Endothelial cell of umbilical vein (primary cell): ENCODE results near the gene TMEM132E. TPM values are rescaled to one million over a fixed set of nuclear protein-coding genes. Genes with fewer than 3 reads are reported as not detected.

Experiments
- BruUV-seq: library from RNA; stranded (reverse); fragments of 400-500 nt; replicated peaks from 2 replicates; lab custom pipeline; 2021; lab: Mats Ljungman, UMichigan
- CTCF ChIA-PET: fragments of 300-600, 350-600 bp; sonication (Branson Sonifier 250); formaldehyde crosslinking; loops from one replicate; lab custom pipeline; 2021; ENCODE audit warnings: antibody characterized with exemption, inconsistent platforms; lab: Charles Lee
- POLR2A ChIA-PET: fragments of 300-600, 350-600 bp; sonication (Branson Sonifier 250); formaldehyde crosslinking; loops from one replicate; lab custom pipeline; 2021; ENCODE audit warnings: antibody characterized with exemption, inconsistent platforms; lab: Charles Lee
- DNase-seq: peaks from one replicate; pipeline ENCODE4 v3.0.0-alpha.2; 2011; ENCODE audit warnings: low read depth, low spot score
- FAIRE-seq: peaks from 2 replicates; lab custom pipeline; 2011; peaks lifted over from hg19 to GRCh38; lab: Jason Lieb, UNC
- H2AFZ ChIP-seq: 2 replicates; pipeline ENCODE4 v1.6.0; 2012; ENCODE audit warnings: low read depth, low read length, control low read depth, inconsistent platforms
- H3K27ac ChIP-seq: 2 replicates; pipeline ENCODE4 v1.5.1; 2011; ENCODE audit warnings: low read depth, mild to moderate bottlenecking, control low read depth, low read length, moderate library complexity; ENCODE audit not compliant: insufficient read depth
- H3K27me3 ChIP-seq, 2 experiments: 2 replicates each; pipeline versions ENCODE4 v1.6.0 to v1.6.1; 2011; ENCODE audit warnings: low read length in 2 of 2, mixed read lengths in 1 of 2; ENCODE audit not compliant: control insufficient read depth in 2 of 2, insufficient read depth in 2 of 2
- H3K36me3 ChIP-seq, 2 experiments: 2 replicates in 1 of 2; 3 replicates in 1 of 2; pipeline ENCODE4 v1.5.1; 2011; ENCODE audit warnings: low read length in 2 of 2, mild to moderate bottlenecking in 1 of 2, moderate library complexity in 1 of 2; ENCODE audit not compliant: control insufficient read depth in 2 of 2, insufficient read depth in 2 of 2; ENCODE audit errors: extremely low read depth in 1 of 2
- H3K4me1 ChIP-seq: 3 replicates; pipeline ENCODE4 v1.5.1; 2011; ENCODE audit warnings: mild to moderate bottlenecking, low read length; ENCODE audit not compliant: control insufficient read depth, insufficient read depth; ENCODE audit errors: extremely low read depth
- H3K4me2 ChIP-seq: 2 replicates; pipeline ENCODE4 v1.6.1; 2011; ENCODE audit warnings: low read length, control low read depth, mixed read lengths; ENCODE audit not compliant: insufficient read depth
- H3K4me3 ChIP-seq, 3 experiments: fragments of 200-600 bp in 1 of 3; sonication (generic), shearing (Covaris generic) in 1 of 3; replicated peaks in 1 of 3; 2 replicates each; pipeline ENCODE4 v1.5.1; 2011 to 2016; ENCODE audit warnings: control low read depth in 3 of 3, low read length in 3 of 3, mild to moderate bottlenecking in 2 of 3, inconsistent platforms in 1 of 3, low read depth in 1 of 3, moderate library complexity in 1 of 3; ENCODE audit not compliant: insufficient read depth in 1 of 3
- H3K79me2 ChIP-seq: 2 replicates; pipeline ENCODE4 v1.6.0; 2012; ENCODE audit warnings: low read length, inconsistent platforms; ENCODE audit not compliant: control insufficient read depth, insufficient read depth
- H3K9ac ChIP-seq: replicated peaks from 2 replicates; pipeline ENCODE3; 2011; ENCODE audit warnings: low read length, control low read depth; ENCODE audit not compliant: insufficient read depth; ENCODE audit errors: extremely low read depth
- H3K9me1 ChIP-seq: replicated peaks from 3 replicates; pipeline ENCODE4 v1.6.0; 2011; ENCODE audit warnings: mild to moderate bottlenecking, low read length; ENCODE audit not compliant: control insufficient read depth, insufficient read depth; ENCODE audit errors: extremely low read depth
- H3K9me3 ChIP-seq: replicated peaks from 2 replicates; pipeline ENCODE4 v1.5.1; 2012; ENCODE audit warnings: low read length, inconsistent platforms; ENCODE audit not compliant: control insufficient read depth, insufficient read depth
- H4K20me1 ChIP-seq: replicated peaks from 2 replicates; pipeline ENCODE3; 2011; ENCODE audit warnings: mild to moderate bottlenecking, low read length; ENCODE audit not compliant: control insufficient read depth, insufficient read depth; ENCODE audit errors: extremely low read depth
- EZH2 ChIP-seq: IDR thresholded peaks from 2 replicates; pipeline ENCODE4 v1.6.1; 2012; ENCODE audit warnings: borderline replicate concordance, low read depth, mild to moderate bottlenecking, moderate library complexity, low read length, inconsistent platforms; ENCODE audit not compliant: severe bottlenecking
- FOS ChIP-seq: IDR thresholded peaks from 2 replicates; pipeline ENCODE4 v1.6.1; 2011; ENCODE audit warnings: mild to moderate bottlenecking, low read length, moderate library complexity, borderline replicate concordance; ENCODE audit not compliant: insufficient read depth
- GATA2 ChIP-seq: IDR thresholded peaks from 2 replicates; pipeline ENCODE4 v1.7.0; 2011; ENCODE audit warnings: low read depth, mild to moderate bottlenecking, moderate library complexity, mixed read lengths, low read length; ENCODE audit not compliant: insufficient read length, insufficient read depth
- JUN ChIP-seq: IDR thresholded peaks from 2 replicates; pipeline ENCODE4 v1.6.1; 2011; ENCODE audit warnings: borderline replicate concordance, low read depth; ENCODE audit not compliant: insufficient read length, insufficient read depth
- MAX ChIP-seq: IDR thresholded peaks from 2 replicates; pipeline ENCODE4 v1.6.1; 2011; ENCODE audit not compliant: insufficient read depth, insufficient read length
- MYC ChIP-seq: IDR thresholded peaks from one replicate; pipeline ENCODE4 v1.6.1; 2011; ENCODE audit warnings: mild to moderate bottlenecking, low read depth, low read length
- POLR2A ChIP-seq: IDR thresholded peaks from 2 replicates; pipeline ENCODE4 v1.6.1; 2012; ENCODE audit warnings: low read depth, mild to moderate bottlenecking, control low read depth, low read length
- POLR2AphosphoS5 ChIP-seq: IDR thresholded peaks from 2 replicates; pipeline ENCODE4 v1.6.1; 2012; ENCODE audit warnings: low read depth, mild to moderate bottlenecking, control low read depth, low read length, moderate library complexity; ENCODE audit not compliant: insufficient read depth
- dilution Hi-C: fragments of 300-500 bp; cut with MboI; formaldehyde crosslinking; loops from one replicate; pipeline ENCODE4 v1.15.0; 2019; ENCODE audit warnings: low sequenced_read_pairs; ENCODE audit not compliant: extremely low pct_ligation_motif_present
- intact Hi-C: fragments of 100-400 bp; cut with micrococcal nuclease; formaldehyde crosslinking; loops from one replicate; pipeline ENCODE4 v1.10.0; 2022
- polyA plus RNA-seq, 4 experiments: library from polyadenylated mRNA; depleted of rRNA in 3 of 4; stranded (reverse) in 3 of 4; unstranded in 1 of 4; fragments of >200 nt; gene quantifications; 2 replicates each; pipeline versions ENCODE4 v1.2.1 to v1.2.3, GENCODE V29; 2011 to 2012; ENCODE audit warnings: missing spikeins in 1 of 4
- total RNA-seq: library from RNA; stranded (reverse); gene quantifications from 2 replicates; pipeline ENCODE4 v1.2.3, GENCODE V29; 2021
- TF ChIP-seq, protein P1 (sequence below), 2 donors: IDR thresholded peaks; 1 replicate in 1 of 2; 2 replicates in 1 of 2; pipeline ENCODE4 v1.5.1; 2011; ENCODE audit warnings: low read length in 2 of 2, mild to moderate bottlenecking in 2 of 2, moderate library complexity in 2 of 2, control low read depth in 1 of 2, inconsistent platforms in 1 of 2, low read depth in 1 of 2; ENCODE audit not compliant: insufficient read depth in 1 of 2; ENCODE audit errors: extremely low read depth in 1 of 2

Gene TMEM132E
- total and polyA plus RNA-seq, 2 donors (not counting 3 experiments of a cell fraction or from before 2014, with no cell fraction given): not detected

DNA sequence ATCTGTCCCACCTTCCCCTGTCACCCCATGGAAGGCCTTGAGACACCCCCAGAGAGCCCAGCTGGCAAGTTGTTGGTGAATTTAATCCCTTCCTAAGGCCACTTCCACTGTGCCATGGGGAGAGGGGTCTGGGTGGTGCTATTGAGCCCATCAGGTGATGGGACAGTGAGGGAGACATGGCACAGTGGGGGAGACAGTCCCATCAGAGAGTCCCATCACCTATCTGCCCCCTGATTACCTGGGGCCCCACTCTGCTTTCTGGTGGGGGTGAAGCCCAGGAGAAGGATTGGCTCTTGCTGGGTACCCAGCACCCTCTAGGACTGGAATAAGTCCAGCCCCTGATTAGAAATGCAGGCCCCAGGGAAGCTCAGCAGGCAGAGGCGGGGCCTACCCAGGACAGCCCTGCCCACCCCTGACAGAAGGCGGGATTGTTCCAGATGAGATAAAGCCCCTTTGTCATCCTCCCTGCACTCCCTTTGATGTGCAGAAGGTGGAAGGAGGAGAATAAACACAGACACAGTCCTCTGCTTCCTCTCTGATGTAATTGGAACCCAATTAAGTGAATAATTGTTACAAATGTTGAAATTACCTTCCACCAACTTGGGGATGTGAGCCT lies 18.9 kb downstream of the TMEM132E start:
- FAIRE-seq: no peak
- no peak for TF ChIP-seq MYC
- TF ChIP-seq, protein P1, sequence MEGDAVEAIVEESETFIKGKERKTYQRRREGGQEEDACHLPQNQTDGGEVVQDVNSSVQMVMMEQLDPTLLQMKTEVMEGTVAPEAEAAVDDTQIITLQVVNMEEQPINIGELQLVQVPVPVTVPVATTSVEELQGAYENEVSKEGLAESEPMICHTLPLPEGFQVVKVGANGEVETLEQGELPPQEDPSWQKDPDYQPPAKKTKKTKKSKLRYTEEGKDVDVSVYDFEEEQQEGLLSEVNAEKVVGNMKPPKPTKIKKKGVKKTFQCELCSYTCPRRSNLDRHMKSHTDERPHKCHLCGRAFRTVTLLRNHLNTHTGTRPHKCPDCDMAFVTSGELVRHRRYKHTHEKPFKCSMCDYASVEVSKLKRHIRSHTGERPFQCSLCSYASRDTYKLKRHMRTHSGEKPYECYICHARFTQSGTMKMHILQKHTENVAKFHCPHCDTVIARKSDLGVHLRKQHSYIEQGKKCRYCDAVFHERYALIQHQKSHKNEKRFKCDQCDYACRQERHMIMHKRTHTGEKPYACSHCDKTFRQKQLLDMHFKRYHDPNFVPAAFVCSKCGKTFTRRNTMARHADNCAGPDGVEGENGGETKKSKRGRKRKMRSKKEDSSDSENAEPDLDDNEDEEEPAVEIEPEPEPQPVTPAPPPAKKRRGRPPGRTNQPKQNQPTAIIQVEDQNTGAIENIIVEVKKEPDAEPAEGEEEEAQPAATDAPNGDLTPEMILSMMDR (IDR thresholded peaks at IDR 0.05; ENCODE audit: extremely low read depth in 1 of 2, insufficient read depth in 1 of 2, low read depth in 1 of 2, low read length in 2 of 2): no peak
- no peak for TF ChIP-seq JUN
- TF ChIP-seq MAX: no peak
- no peak for TF ChIP-seq FOS
- TF ChIP-seq POLR2AphosphoS5: no peak
- TF ChIP-seq GATA2: no peak
- no peak for TF ChIP-seq POLR2A
- TF ChIP-seq EZH2: no peak
- H3K36me3 ChIP-seq: no peaks in the 10 kb centered on the region
- no peaks in the 10 kb centered on the region for H3K9me3 ChIP-seq
- intact Hi-C loops: no loop called here
- no peak overlapping the region for H3K4me3 ChIP-seq
- BruUV-seq: no TSS peak
- ChIA-PET CTCF (no interaction called here), POLR2A (no interaction called here)
- H3K4me1 ChIP-seq: no peaks in the 10 kb centered on the region
- H3K27ac ChIP-seq: no peak overlapping the region
- no peaks in the 10 kb centered on the region for H3K27me3 ChIP-seq
- DNase-seq: no peak
- no peak overlapping the region for H3K4me2 ChIP-seq
- dilution Hi-C loops: no loop called here
- H3K9me1 ChIP-seq: no peaks in the 10 kb centered on the region
- no peak overlapping the region for H3K9ac ChIP-seq
- H3K79me2 ChIP-seq: no peaks in the 10 kb centered on the region
- H2AFZ ChIP-seq: no peak overlapping the region
- H4K20me1 ChIP-seq: no peaks in the 10 kb centered on the region
